Dedifferentiated amniotic fluid mesenchymal stem cell (primary cell): ENCODE measurements around the gene ATP8A1.
A peak's percentile ranks its signal among the peaks of the same experiment; 100 is the strongest.

Experiments
- DNase-seq: peaks from one replicate; pipeline ENCODE4 v3.0.0-alpha.2; 2016; ENCODE audit errors: extremely low spot score

ATP8A1 gene

GRCh38 chr4:42570221-42570620, 86.7 kb downstream of the ATP8A1 start:
- no peak for DNase-seq

- peak; percentile 60 for DNase-seq
These were observed 88.2 kb downstream of the ATP8A1 start for GRCh38 chr4:42568610-42569207.

- DNase-seq, result no peak
These were observed 90.1 kb downstream of the ATP8A1 start for GRCh38 chr4:42566835-42567234.

GRCh38 chr4:42562016-42562415, 94.9 kb downstream of the ATP8A1 start:
- no peak for DNase-seq

- no peak for DNase-seq
These were observed 95.9 kb downstream of the ATP8A1 start for GRCh38 chr4:42561031-42561430.

- DNase-seq, result no peak
These were observed 96.4 kb downstream of the ATP8A1 start for GRCh38 chr4:42560467-42560861.

GRCh38 chr4:42558156-42558555, 98.7 kb downstream of the ATP8A1 start:
- DNase-seq, result no peak

GRCh38 chr4:42555828-42556227, 101.1 kb downstream of the ATP8A1 start:
- no peak for DNase-seq

- no peak for DNase-seq
These were observed 102.8 kb downstream of the ATP8A1 start for GRCh38 chr4:42554072-42554471.

GRCh38 chr4:42549896-42550295, 107.0 kb downstream of the ATP8A1 start:
- DNase-seq, result no peak

GRCh38 chr4:42547805-42548204, 109.1 kb downstream of the ATP8A1 start:
- DNase-seq, result no peak

- DNase-seq, result no peak
These were observed 113.1 kb downstream of the ATP8A1 start for GRCh38 chr4:42543762-42544161.

- no peak for DNase-seq
These were observed 113.8 kb downstream of the ATP8A1 start for GRCh38 chr4:42543126-42543525.

GRCh38 chr4:42541647-42542046, 115.3 kb downstream of the ATP8A1 start:
- DNase-seq, result no peak

GRCh38 chr4:42533042-42533441, 123.9 kb downstream of the ATP8A1 start:
- no peak for DNase-seq

- no peak for DNase-seq
These were observed 125.4 kb downstream of the ATP8A1 start for GRCh38 chr4:42531341-42532030.

GRCh38 chr4:42523066-42523718, 133.7 kb downstream of the ATP8A1 start:
- no peak for DNase-seq

GRCh38 chr4:42519803-42520417, 137.0 kb downstream of the ATP8A1 start:
- DNase-seq, result peak; percentile 46

- DNase-seq, result peak; percentile 17
These were observed 141.6 kb downstream of the ATP8A1 start for GRCh38 chr4:42515156-42515884.

GRCh38 chr4:42513748-42514492, 143.0 kb downstream of the ATP8A1 start:
- no peak for DNase-seq

- no peak for DNase-seq
These were observed 144.7 kb downstream of the ATP8A1 start for GRCh38 chr4:42512226-42512625.
